Esophagus muscularis mucosa (tissue), 4 donors: ENCODE measurements around the gene SIX6. TPM values are rescaled to one million over a fixed set of nuclear protein-coding genes. Genes with fewer than 3 reads are reported as not detected.

Experiments used
- DNase-seq: peaks from one replicate; pipeline ENCODE4 v3.0.0-alpha.2; 2017; ENCODE audit errors: extremely low spot score
- H3K27ac ChIP-seq, 4 donors: fragments of 200-600 bp; sonication (generic); replicated peaks in 1 of 4; 1 replicate in 3 of 4; 2 replicates in 1 of 4; pipeline ENCODE4 v1.5.1; 2016 to 2019; ENCODE audit warnings: mild to moderate bottlenecking in 1 of 4
- H3K27me3 ChIP-seq, 4 donors: fragments of 200-600 bp; sonication (generic); one replicate each; pipeline versions ENCODE4 v1.5.1 to v1.6.0; 2016 to 2019
- H3K36me3 ChIP-seq, 4 donors: fragments of 200-600 bp; sonication (generic); one replicate each; pipeline ENCODE4 v1.5.1; 2016 to 2019
- H3K4me1 ChIP-seq, 4 donors: fragments of 200-600 bp; sonication (generic); one replicate each; pipeline ENCODE4 v1.5.1; 2016 to 2019
- H3K4me3 ChIP-seq, 4 donors: fragments of 200-600 bp; sonication (generic); 1 replicate in 2 of 4; 2 replicates in 2 of 4; pipeline ENCODE4 v1.5.1; 2016 to 2019; ENCODE audit warnings: mild to moderate bottlenecking in 4 of 4, moderate library complexity in 1 of 4
- H3K9me3 ChIP-seq, 4 donors: fragments of 200-600 bp; sonication (generic); 1 replicate in 3 of 4; 2 replicates in 1 of 4; pipeline ENCODE4 v1.5.1; 2016 to 2019
- EP300 ChIP-seq: sonication (generic); formaldehyde crosslinking; IDR thresholded peaks from one replicate; pipeline ENCODE4 v1.6.1; 2017; ENCODE audit warnings: antibody characterized with exemption
- POLR2A ChIP-seq: fragments of 450-650 bp; IDR thresholded peaks from one replicate; pipeline ENCODE4 v1.6.1; 2017; ENCODE audit warnings: antibody characterized with exemption, moderate library complexity, mild to moderate bottlenecking, low read depth
- POLR2AphosphoS5 ChIP-seq, 2 donors: sonication (generic); formaldehyde crosslinking; IDR thresholded peaks; one replicate each; pipeline ENCODE4 v1.6.1; 2017; ENCODE audit warnings: antibody characterized with exemption in 2 of 2
- WGBS: methylation state at CpG from one replicate; pipeline ENCODE4 v1.1.5; 2018; 5-methylcytosine and 5-hydroxymethylcytosine counted together
- intact Hi-C: fragments of 100-400 bp; cut with DNase I; formaldehyde crosslinking; loops from one replicate; pipeline ENCODE4 v1.15.1; 2023
- total RNA-seq, 4 donors: library from RNA; depleted of rRNA; stranded (reverse); fragments of >200 nt; gene quantifications; one replicate each; pipeline versions ENCODE4 v1.1.0 to v1.2.1, GENCODE V29; 2016
- TF ChIP-seq, protein P1 (sequence below), 3 experiments: fragments of 200-600 bp in 2 of 3; fragments of 450-650 bp in 1 of 3; sonication (generic) in 2 of 3; IDR thresholded peaks; one replicate each; pipeline ENCODE4 v1.5.1; 2017 to 2019; ENCODE audit warnings: antibody characterized with exemption in 3 of 3, mild to moderate bottlenecking in 2 of 3, moderate library complexity in 1 of 3

SIX6 gene
- total RNA-seq, 4 donors from 2014 or later = not detected

DNA sequence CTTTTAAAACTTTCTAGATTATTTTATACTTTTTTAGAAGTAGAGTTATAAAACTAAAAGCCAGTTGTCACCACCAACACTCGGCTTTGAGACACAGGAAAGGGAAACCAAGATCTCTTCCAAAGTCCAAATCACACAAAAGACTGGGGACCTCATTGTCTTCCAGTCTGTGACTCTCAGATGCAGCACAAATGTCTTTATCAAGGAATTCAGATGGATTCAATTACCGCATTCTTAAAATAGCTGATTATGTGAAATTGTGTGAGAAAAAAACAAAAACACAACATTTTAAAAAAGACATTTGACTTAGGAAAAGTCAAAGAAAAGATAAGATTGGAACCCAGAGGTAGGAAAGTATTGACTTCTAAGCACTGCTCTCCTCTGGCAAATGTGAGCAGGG lies 3.5 kb upstream of the SIX6 start:
- H3K4me1 ChIP-seq = peaks cover 6 to 34% (median 31%) of the 10 kb centered on the region in 4 donors
- WGBS = 16% methylated on average over 2 of the region's 2 CpGs
- H3K27ac ChIP-seq = no peak overlapping the region
- H3K4me3 ChIP-seq = no peak overlapping the region
- H3K36me3 ChIP-seq = no peaks in the 10 kb centered on the region
- intact Hi-C loops = no loop called here
- no peak for TF ChIP-seq POLR2A
- no peak for TF ChIP-seq EP300
- no peak for TF ChIP-seq POLR2AphosphoS5 (IDR thresholded peaks at IDR 0.05)
- TF ChIP-seq, protein P1, sequence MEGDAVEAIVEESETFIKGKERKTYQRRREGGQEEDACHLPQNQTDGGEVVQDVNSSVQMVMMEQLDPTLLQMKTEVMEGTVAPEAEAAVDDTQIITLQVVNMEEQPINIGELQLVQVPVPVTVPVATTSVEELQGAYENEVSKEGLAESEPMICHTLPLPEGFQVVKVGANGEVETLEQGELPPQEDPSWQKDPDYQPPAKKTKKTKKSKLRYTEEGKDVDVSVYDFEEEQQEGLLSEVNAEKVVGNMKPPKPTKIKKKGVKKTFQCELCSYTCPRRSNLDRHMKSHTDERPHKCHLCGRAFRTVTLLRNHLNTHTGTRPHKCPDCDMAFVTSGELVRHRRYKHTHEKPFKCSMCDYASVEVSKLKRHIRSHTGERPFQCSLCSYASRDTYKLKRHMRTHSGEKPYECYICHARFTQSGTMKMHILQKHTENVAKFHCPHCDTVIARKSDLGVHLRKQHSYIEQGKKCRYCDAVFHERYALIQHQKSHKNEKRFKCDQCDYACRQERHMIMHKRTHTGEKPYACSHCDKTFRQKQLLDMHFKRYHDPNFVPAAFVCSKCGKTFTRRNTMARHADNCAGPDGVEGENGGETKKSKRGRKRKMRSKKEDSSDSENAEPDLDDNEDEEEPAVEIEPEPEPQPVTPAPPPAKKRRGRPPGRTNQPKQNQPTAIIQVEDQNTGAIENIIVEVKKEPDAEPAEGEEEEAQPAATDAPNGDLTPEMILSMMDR (IDR thresholded peaks at IDR 0.05) = no peak
- DNase-seq = no peak
- no peaks in the 10 kb centered on the region for H3K9me3 ChIP-seq
- H3K27me3 ChIP-seq = peaks cover 0 to 96% (median 53%) of the 10 kb centered on the region in 4 donors

DNA sequence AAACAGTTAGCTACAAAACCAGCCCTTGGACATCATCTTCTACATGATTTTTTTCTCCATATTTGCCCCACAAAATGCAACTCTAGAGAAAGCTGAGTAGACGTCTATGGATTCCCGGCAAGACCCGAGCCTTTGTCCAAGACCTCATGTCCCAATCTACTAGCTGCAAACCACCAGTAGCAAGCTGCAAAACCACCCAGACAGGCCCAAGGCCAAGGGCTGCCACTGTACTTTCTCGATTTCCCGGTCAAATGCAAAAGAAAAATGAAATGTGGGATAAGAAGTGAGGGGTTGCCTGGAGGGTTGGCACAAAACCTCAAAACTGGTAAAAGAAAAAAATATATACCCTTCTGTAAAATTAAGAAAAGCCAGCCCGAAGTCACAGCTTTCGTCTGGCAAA lies 2.9 kb upstream of the SIX6 start:
- H3K4me3 ChIP-seq = no peak overlapping the region
- DNase-seq = no peak
- WGBS = 4% methylated on average over 7 of the region's 7 CpGs
- intact Hi-C loops = no loop called here
- H3K4me1 ChIP-seq = peaks cover 10 to 40% (median 36%) of the 10 kb centered on the region in 4 donors
- no peak overlapping the region for H3K27ac ChIP-seq
- TF ChIP-seq POLR2AphosphoS5 (IDR thresholded peaks at IDR 0.05) (no peak), POLR2A (no peak), EP300 (no peak)
- TF ChIP-seq, protein P1 (IDR thresholded peaks at IDR 0.05) = no peak
- H3K9me3 ChIP-seq = no peaks in the 10 kb centered on the region
- peaks cover 0 to 97% (median 59%) of the 10 kb centered on the region in 4 donors for H3K27me3 ChIP-seq
- no peaks in the 10 kb centered on the region for H3K36me3 ChIP-seq

DNA sequence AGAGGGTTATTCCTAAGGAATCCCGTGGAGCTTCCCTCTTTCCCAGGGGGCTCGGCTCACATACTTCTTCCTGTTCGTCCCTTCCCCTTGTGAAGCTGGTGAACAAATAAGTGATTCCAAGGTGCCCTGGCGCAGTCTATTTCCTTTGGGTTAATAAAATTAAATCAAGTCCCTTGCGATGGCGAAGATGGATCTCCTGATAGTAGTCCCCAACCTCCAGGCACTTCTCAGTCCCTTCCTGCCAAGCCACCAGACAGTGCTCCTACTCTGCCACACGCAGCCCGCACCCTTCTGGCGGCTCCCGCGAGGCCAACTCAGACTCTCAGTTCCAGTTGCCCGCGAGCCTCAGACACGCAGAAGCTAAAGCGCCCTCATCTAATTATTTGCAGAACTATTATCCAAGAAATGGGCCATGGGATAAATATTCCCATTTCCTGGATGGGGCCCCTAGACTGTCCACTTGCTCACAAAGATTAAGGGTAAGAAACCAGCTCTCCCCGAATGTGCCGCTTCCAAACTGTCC lies 2.4 kb upstream of the SIX6 start:
- Histone ChIP-seq H3K36me3 (no peaks in the 10 kb centered on the region), H3K4me1 (peaks cover 13 to 45% (median 41%) of the 10 kb centered on the region in 4 donors), H3K4me3 (no peak overlapping the region), H3K27me3 (peaks cover 0 to 97% (median 64%) of the 10 kb centered on the region in 4 donors), H3K9me3 (no peaks in the 10 kb centered on the region), H3K27ac (no peak overlapping the region)
- intact Hi-C loops = no loop called here
- DNase-seq = no peak
- 3% methylated on average over 15 of the region's 17 CpGs for WGBS
- TF ChIP-seq, protein P1 (IDR thresholded peaks at IDR 0.05) = no peak
- TF ChIP-seq POLR2AphosphoS5 (IDR thresholded peaks at IDR 0.05) (no peak), EP300 (no peak), POLR2A (no peak)

DNA sequence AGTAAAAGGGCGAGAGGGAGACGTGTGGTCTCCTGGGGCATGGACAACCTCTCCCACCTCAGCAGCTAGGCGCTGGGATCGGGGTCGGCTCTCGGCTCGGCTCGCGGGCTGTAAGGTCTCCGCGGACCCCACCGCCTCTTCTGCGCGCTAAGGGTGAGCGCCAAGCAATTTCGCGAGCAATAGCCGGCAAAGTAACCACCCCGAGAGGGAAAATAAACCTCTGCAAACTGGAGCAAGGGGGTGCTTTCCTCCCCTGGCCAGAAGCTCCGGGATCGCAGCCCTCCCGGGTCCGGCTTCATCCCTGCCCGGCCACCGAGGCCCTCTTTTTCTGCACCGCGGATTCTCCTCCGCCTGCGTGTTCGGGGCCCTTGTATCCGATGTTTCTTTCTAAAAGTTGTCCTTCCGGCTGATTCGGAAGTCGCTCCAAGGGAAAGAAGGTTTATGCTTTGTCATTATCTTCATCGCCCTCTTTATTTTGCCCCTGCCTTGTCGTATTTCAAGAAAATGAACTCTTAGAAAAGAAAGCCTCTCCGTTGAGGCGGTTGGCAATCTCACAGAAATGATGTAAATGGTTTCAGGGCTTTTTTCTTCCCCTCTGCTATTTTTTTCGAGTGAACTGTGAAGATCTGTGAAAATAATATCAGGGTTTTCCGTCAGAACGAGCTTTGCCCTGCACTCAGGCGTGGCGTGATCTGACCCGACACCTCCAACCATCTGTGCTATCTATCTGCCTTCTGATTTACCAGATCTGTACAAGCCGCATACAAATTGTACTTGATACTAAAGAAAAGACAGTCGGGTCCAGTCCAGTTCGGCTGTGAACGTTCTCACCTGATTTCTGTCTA lies 1.7 kb upstream of the SIX6 start:
- Histone ChIP-seq H3K4me1 (peaks cover 13 to 47% (median 41%) of the 10 kb centered on the region in 4 donors), H3K27me3 (peaks cover 0 to 98% (median 69%) of the 10 kb centered on the region in 4 donors), H3K4me3 (no peak overlapping the region), H3K36me3 (no peaks in the 10 kb centered on the region), H3K27ac (no peak overlapping the region), H3K9me3 (no peaks in the 10 kb centered on the region)
- TF ChIP-seq, protein P1 (IDR thresholded peaks at IDR 0.05) = no peak
- TF ChIP-seq POLR2A = no peak
- TF ChIP-seq EP300 = no peak
- TF ChIP-seq POLR2AphosphoS5 (IDR thresholded peaks at IDR 0.05) = no peak
- no peak for DNase-seq
- 8% methylated on average over 28 of the region's 48 CpGs for WGBS
- intact Hi-C loops = no loop called here
